ENCODE data around the gene SPINK14.

GRCh38 chr5:148191010-148191409 is 22.7 kb downstream of the SPINK14 start:
- no peak for TF ChIP-seq CTCF (IDR thresholded peaks at IDR 0.05)
- no peak for TF ChIP-seq ZFX (IDR thresholded peaks at IDR 0.05; ENCODE audit: borderline replicate concordance)
